Fibroblast of gingiva (primary cell): ENCODE data around the gene SLC7A9.

Experiments used
- DNase-seq: peaks from one replicate; pipeline ENCODE4 v3.0.0-alpha.2; 2011; ENCODE audit warnings: low read depth

Gene SLC7A9

GRCh38 chr19:32824916-32825608 lies 44.5 kb downstream of the SLC7A9 start:
- no peak for DNase-seq

- DNase-seq, result no peak
Observed at GRCh38 chr19:32824191-32824751, 45.3 kb downstream of the SLC7A9 start.

GRCh38 chr19:32823747-32824102 lies 45.8 kb downstream of the SLC7A9 start:
- DNase-seq, result no peak

- no peak for DNase-seq
Observed at GRCh38 chr19:32822916-32823746, 46.4 kb downstream of the SLC7A9 start.

GRCh38 chr19:32819419-32820400 lies 49.9 kb downstream of the SLC7A9 start:
- no peak for DNase-seq

- DNase-seq, result no peak
Observed at GRCh38 chr19:32818536-32818935, 51.0 kb downstream of the SLC7A9 start.

- no peak for DNase-seq
Observed at GRCh38 chr19:32817569-32818476, 51.7 kb downstream of the SLC7A9 start.

GRCh38 chr19:32816555-32817099 lies 52.9 kb downstream of the SLC7A9 start:
- DNase-seq, result no peak

- no peak for DNase-seq
Observed at GRCh38 chr19:32814624-32815023, 54.9 kb downstream of the SLC7A9 start.

GRCh38 chr19:32813862-32814425 lies 55.6 kb downstream of the SLC7A9 start:
- DNase-seq, result no peak

GRCh38 chr19:32812571-32812970 lies 57.0 kb downstream of the SLC7A9 start:
- DNase-seq, result no peak

- DNase-seq, result no peak
Observed at GRCh38 chr19:32812036-32812435, 57.5 kb downstream of the SLC7A9 start.

GRCh38 chr19:32811151-32811550 lies 58.4 kb downstream of the SLC7A9 start:
- no peak for DNase-seq

- no peak for DNase-seq
Observed at GRCh38 chr19:32810452-32810851, 59.1 kb downstream of the SLC7A9 start.

GRCh38 chr19:32809754-32810153 lies 59.8 kb downstream of the SLC7A9 start:
- DNase-seq, result no peak

- DNase-seq, result no peak
Observed at GRCh38 chr19:32809254-32809653, 60.3 kb downstream of the SLC7A9 start.

GRCh38 chr19:32808236-32808635 lies 61.3 kb downstream of the SLC7A9 start:
- no peak for DNase-seq

- DNase-seq, result no peak
Observed at GRCh38 chr19:32802840-32803239, 66.7 kb downstream of the SLC7A9 start.

- DNase-seq, result no peak
Observed at GRCh38 chr19:32800754-32801153, 68.8 kb downstream of the SLC7A9 start.

GRCh38 chr19:32800191-32800590 lies 69.4 kb downstream of the SLC7A9 start:
- no peak for DNase-seq
